PC-9 (cell line): ENCODE results near the gene TMEM92. TPM values are rescaled to one million over a fixed set of nuclear protein-coding genes. Genes with fewer than 3 reads are reported as not detected.
"Not testable (repeated sequence)": the region's sequence is repeated elsewhere in the genome, so short reads cannot be mapped to it uniquely, and the experiment has no call there.

Experiments
- BruUV-seq: library from RNA; stranded (reverse); fragments of 400-500 nt; replicated peaks from 2 replicates; lab custom pipeline; 2021; lab: Mats Ljungman, UMichigan
- CTCF ChIA-PET: fragments of 300-600 bp; sonication (Branson Sonifier 250); formaldehyde crosslinking; loops from one replicate; lab custom pipeline; 2022; ENCODE audit warnings: antibody characterized with exemption; lab: Charles Lee
- POLR2A ChIA-PET: fragments of 300-600 bp; sonication (Branson Sonifier 250); formaldehyde crosslinking; loops from one replicate; lab custom pipeline; 2022; ENCODE audit warnings: antibody characterized with exemption; ENCODE audit not compliant: unreplicated experiment; lab: Charles Lee
- DNase-seq, 2 experiments: peaks; one replicate each; pipeline versions ENCODE4 v3.0.0 to v3.0.0-alpha.2; 2015 to 2022; ENCODE audit warnings: mixed read lengths in 1 of 2
- H2AFZ ChIP-seq: fragments of 200-600 bp; sonication (generic); 2 replicates; pipeline ENCODE4 v1.8.1; 2017; ENCODE audit warnings: antibody characterized with exemption
- H3F3A ChIP-seq: fragments of 200-600 bp; sonication (generic); 2 replicates; pipeline ENCODE4 v1.8.1; 2017; ENCODE audit warnings: antibody characterized with exemption, mild to moderate bottlenecking, low read depth; ENCODE audit not compliant: insufficient read depth
- H3K27ac ChIP-seq: fragments of 200-600 bp; sonication (generic); 2 replicates; pipeline ENCODE4 v1.6.1; 2016; ENCODE audit warnings: mixed run types
- H3K27me3 ChIP-seq: fragments of 200-600 bp; sonication (generic); 2 replicates; pipeline ENCODE4 v1.6.1; 2016; ENCODE audit warnings: low read depth, mixed run types; ENCODE audit not compliant: insufficient read depth
- H3K36me3 ChIP-seq: fragments of 200-600 bp; sonication (generic); 2 replicates; pipeline ENCODE4 v1.6.1; 2016; ENCODE audit warnings: low read depth, mixed run types
- H3K4me1 ChIP-seq: fragments of 200-600 bp; sonication (generic); replicated peaks from 2 replicates; pipeline ENCODE4 v1.6.1; 2016; ENCODE audit warnings: mixed run types; ENCODE audit not compliant: insufficient read depth
- H3K4me2 ChIP-seq: fragments of 200-600 bp; sonication (generic); 2 replicates; pipeline ENCODE4 v1.6.1; 2017; ENCODE audit warnings: mixed run types
- H3K4me3 ChIP-seq: fragments of 200-600 bp; sonication (generic); 2 replicates; pipeline ENCODE4 v1.6.1; 2016; ENCODE audit warnings: mixed run types
- H3K79me2 ChIP-seq: fragments of 200-600 bp; sonication (generic); 2 replicates; pipeline ENCODE4 v1.6.1; 2017; ENCODE audit warnings: low read depth, mixed run types
- H3K9me2 ChIP-seq: fragments of 200-600 bp; sonication (generic); 2 replicates; pipeline ENCODE4 v1.8.1; 2017; ENCODE audit warnings: mild to moderate bottlenecking; ENCODE audit not compliant: insufficient read depth
- H3K9me3 ChIP-seq: fragments of 200-600 bp; sonication (generic); 2 replicates; pipeline ENCODE4 v1.8.1; 2016; ENCODE audit warnings: low read depth; ENCODE audit not compliant: insufficient read depth
- H4K20me1 ChIP-seq: fragments of 200-600 bp; sonication (generic); 2 replicates; pipeline ENCODE4 v1.8.1; 2017; ENCODE audit not compliant: insufficient read depth
- CTCF ChIP-seq: fragments of 200-600 bp; sonication (generic); conservative IDR thresholded peaks from 2 replicates; pipeline ENCODE4 v1.6.1; 2017; ENCODE audit warnings: mixed run types, antibody characterized with exemption, mild to moderate bottlenecking, moderate library complexity
- EZH2 ChIP-seq: fragments of 200-600 bp; sonication (generic); IDR thresholded peaks from 2 replicates; pipeline ENCODE4 v1.8.0; 2017; ENCODE audit warnings: antibody characterized with exemption, low read depth
- intact Hi-C: fragments of 100-400 bp; cut with micrococcal nuclease; formaldehyde crosslinking; loops from one replicate; pipeline ENCODE4 v1.10.0; 2022; ENCODE audit not compliant: unreplicated experiment
- total RNA-seq: library from RNA; stranded (reverse); gene quantifications from 2 replicates; pipeline ENCODE4 v1.2.3, GENCODE V29; 2021

TMEM92 gene
- total RNA-seq, 1 experiment from 2014 or later = 16.6 TPM

GRCh38 chr17:50312308-50312707 lies 38.0 kb downstream of the TMEM92 start:
- Histone ChIP-seq H3K4me3 (no peak overlapping the region), H2AFZ (no peak overlapping the region), H3K9me2 (no peaks in the 10 kb centered on the region), H3K4me1 (no peaks in the 10 kb centered on the region), H3K9me3 (no peaks in the 10 kb centered on the region), H4K20me1 (no peaks in the 10 kb centered on the region), H3K27me3 (peaks cover 22% of the 10 kb centered on the region; the same call in 1 of the 2 replicates), H3K36me3 (no peaks in the 10 kb centered on the region), H3K79me2 (no peaks in the 10 kb centered on the region), H3K4me2 (no peak overlapping the region), H3K27ac (no peak overlapping the region), H3F3A (no peaks in the 10 kb centered on the region)
- ChIA-PET CTCF (interaction anchor here (0.6 kb wide), 1 partner anchor 50 kb away, joined by 4 read pairs; no protein-coding TSS in a partner anchor), POLR2A (no interaction called here)
- intact Hi-C loops = no loop called here
- no peak for DNase-seq
- no TSS peak for BruUV-seq
- no peak for TF ChIP-seq CTCF
- TF ChIP-seq EZH2 = no peak

- H3K36me3 ChIP-seq = no peaks in the 10 kb centered on the region
- TF ChIP-seq EZH2 = no peak
- no peak for TF ChIP-seq CTCF
- peaks cover 29% of the 10 kb centered on the region; the same call in 1 of the 2 replicates for H3K27me3 ChIP-seq
- H3K27ac ChIP-seq = no peak overlapping the region
- H3K79me2 ChIP-seq = no peaks in the 10 kb centered on the region
- H2AFZ ChIP-seq = no peak overlapping the region
- ChIA-PET POLR2A (no interaction called here), CTCF (no interaction called here)
- no peak overlapping the region for H3K4me3 ChIP-seq
- no TSS peak for BruUV-seq
- no peaks in the 10 kb centered on the region for H3F3A ChIP-seq
- no peaks in the 10 kb centered on the region for H3K4me1 ChIP-seq
- H3K4me2 ChIP-seq = no peak overlapping the region
- no peak for DNase-seq
- H3K9me3 ChIP-seq = no peaks in the 10 kb centered on the region
- intact Hi-C loops = no loop called here
- H4K20me1 ChIP-seq = no peaks in the 10 kb centered on the region
- H3K9me2 ChIP-seq = no peaks in the 10 kb centered on the region
Measured at GRCh38 chr17:50314456-50315011, 40.3 kb downstream of the TMEM92 start.

GRCh38 chr17:50316016-50316587 lies 41.8 kb downstream of the TMEM92 start:
- Histone ChIP-seq H3K27ac (no peak overlapping the region), H3K9me3 (no peaks in the 10 kb centered on the region), H3F3A (no peaks in the 10 kb centered on the region), H3K9me2 (no peaks in the 10 kb centered on the region), H3K4me1 (no peaks in the 10 kb centered on the region), H3K79me2 (no peaks in the 10 kb centered on the region), H2AFZ (no peak overlapping the region), H3K36me3 (no peaks in the 10 kb centered on the region), H3K4me3 (no peak overlapping the region), H3K4me2 (no peak overlapping the region), H4K20me1 (no peaks in the 10 kb centered on the region), H3K27me3 (peaks cover 29% of the 10 kb centered on the region; the same call in 1 of the 2 replicates)
- no peak for DNase-seq
- CTCF ChIA-PET = no interaction called here
- intact Hi-C loops = no loop called here
- no peak for TF ChIP-seq EZH2
- TF ChIP-seq CTCF = no peak
- POLR2A ChIA-PET = interaction anchor here (0.6 kb wide), 1 partner anchor 162 kb away, joined by 3 read pairs; no protein-coding TSS in a partner anchor
- BruUV-seq = no TSS peak

- H3F3A ChIP-seq, H3K79me2 ChIP-seq, H3K4me2 ChIP-seq, POLR2A ChIA-PET, H3K4me1 ChIP-seq, H3K4me3 ChIP-seq, BruUV-seq, H2AFZ ChIP-seq, H3K27ac ChIP-seq, intact Hi-C loops, H3K36me3 ChIP-seq, H3K9me3 ChIP-seq, H4K20me1 ChIP-seq, DNase-seq, H3K9me2 ChIP-seq, CTCF ChIA-PET: not testable (repeated sequence)
- peaks cover 29% of the 10 kb centered on the region; the same call in 1 of the 2 replicates for H3K27me3 ChIP-seq
Measured at GRCh38 chr17:50316660-50317059, 42.4 kb downstream of the TMEM92 start.
